Astrocyte (in vitro differentiated cells and primary cell): ENCODE data around the gene XXYLT1. TPM values are rescaled to one million over a fixed set of nuclear protein-coding genes. Genes with fewer than 3 reads are reported as not detected.

Experiments used
- DNase-seq: peaks from one replicate; pipeline ENCODE4 v3.0.0-alpha.2; 2010; ENCODE audit warnings: low read depth
- FAIRE-seq: peaks from 2 replicates; lab custom pipeline; 2011; peaks lifted over from hg19 to GRCh38; lab: Jason Lieb, UNC
- H2AFZ ChIP-seq: 2 replicates; pipeline ENCODE4 v1.6.0; 2012; ENCODE audit warnings: low read depth, low read length, inconsistent platforms
- H3K27ac ChIP-seq: 2 replicates; pipeline ENCODE4 v1.5.1; 2011; ENCODE audit warnings: low read depth, low read length, inconsistent platforms
- H3K27me3 ChIP-seq: 2 replicates; pipeline ENCODE4 v1.6.0; 2011; ENCODE audit warnings: low read length, inconsistent platforms; ENCODE audit not compliant: insufficient read depth
- H3K36me3 ChIP-seq: 2 replicates; pipeline ENCODE4 v1.5.1; 2011; ENCODE audit warnings: low read length, inconsistent platforms; ENCODE audit not compliant: insufficient read depth
- H3K4me1 ChIP-seq: 2 replicates; pipeline ENCODE4 v1.5.1; 2011; ENCODE audit warnings: low read length, inconsistent platforms; ENCODE audit not compliant: insufficient read depth
- H3K4me2 ChIP-seq: 2 replicates; pipeline ENCODE4 v1.6.0; 2012; ENCODE audit warnings: low read length, inconsistent platforms
- H3K4me3 ChIP-seq: 2 replicates; pipeline ENCODE4 v1.5.1; 2011; ENCODE audit warnings: low read depth, mild to moderate bottlenecking, low read length, inconsistent platforms; ENCODE audit not compliant: insufficient read depth
- H3K79me2 ChIP-seq: 2 replicates; pipeline ENCODE4 v1.6.0; 2012; ENCODE audit warnings: mild to moderate bottlenecking, low read length, inconsistent platforms; ENCODE audit not compliant: insufficient read depth
- H3K9ac ChIP-seq: 2 replicates; pipeline ENCODE4 v1.6.0; 2012; ENCODE audit warnings: mild to moderate bottlenecking, low read length, inconsistent platforms
- H3K9me3 ChIP-seq: 2 replicates; pipeline ENCODE4 v1.5.1; 2012; ENCODE audit warnings: low read depth, mild to moderate bottlenecking, low read length, inconsistent platforms; ENCODE audit not compliant: insufficient read depth
- H4K20me1 ChIP-seq: 2 replicates; pipeline ENCODE4 v1.6.0; 2012; ENCODE audit warnings: low read length, inconsistent platforms; ENCODE audit not compliant: insufficient read depth
- H3K27ac Mint-ChIP-seq: one replicate; pipeline ENCODE4 v1.8.0; 2021; ENCODE audit warnings: mild to moderate bottlenecking, mixed read lengths; ENCODE audit not compliant: unreplicated experiment
- H3K27me3 Mint-ChIP-seq: one replicate; pipeline ENCODE4 v1.8.0; 2021; ENCODE audit warnings: low read depth, mixed read lengths; ENCODE audit not compliant: unreplicated experiment
- H3K36me3 Mint-ChIP-seq: one replicate; pipeline ENCODE4 v1.8.0; 2021; ENCODE audit warnings: low read depth, mixed read lengths; ENCODE audit not compliant: unreplicated experiment
- H3K4me1 Mint-ChIP-seq: one replicate; pipeline ENCODE4 v1.8.0; 2021; ENCODE audit warnings: low read depth, mixed read lengths; ENCODE audit not compliant: unreplicated experiment
- H3K4me3 Mint-ChIP-seq: one replicate; pipeline ENCODE4 v1.8.0; 2021; ENCODE audit warnings: mild to moderate bottlenecking, moderate library complexity, mixed read lengths; ENCODE audit not compliant: unreplicated experiment
- H3K9me3 Mint-ChIP-seq: one replicate; pipeline ENCODE4 v1.8.0; 2021; ENCODE audit warnings: mild to moderate bottlenecking, mixed read lengths; ENCODE audit not compliant: unreplicated experiment
- EZH2 ChIP-seq: IDR thresholded peaks from 2 replicates; pipeline ENCODE4 v1.6.1; 2012; ENCODE audit warnings: mild to moderate bottlenecking, low read length, inconsistent platforms; ENCODE audit not compliant: insufficient read depth
- total RNA-seq: library from RNA; stranded (reverse); gene quantifications from 2 replicates; pipeline ENCODE4 v1.2.1, GENCODE V29; 2021
- TF ChIP-seq, protein P1 (sequence below): IDR thresholded peaks from 2 replicates; pipeline ENCODE4 v1.5.1; 2011; ENCODE audit warnings: low read depth, mild to moderate bottlenecking, inconsistent platforms, low read length, moderate library complexity; ENCODE audit not compliant: insufficient read depth

XXYLT1 gene
- total RNA-seq, 1 donor from 2014 or later: 26.2 TPM

DNA sequence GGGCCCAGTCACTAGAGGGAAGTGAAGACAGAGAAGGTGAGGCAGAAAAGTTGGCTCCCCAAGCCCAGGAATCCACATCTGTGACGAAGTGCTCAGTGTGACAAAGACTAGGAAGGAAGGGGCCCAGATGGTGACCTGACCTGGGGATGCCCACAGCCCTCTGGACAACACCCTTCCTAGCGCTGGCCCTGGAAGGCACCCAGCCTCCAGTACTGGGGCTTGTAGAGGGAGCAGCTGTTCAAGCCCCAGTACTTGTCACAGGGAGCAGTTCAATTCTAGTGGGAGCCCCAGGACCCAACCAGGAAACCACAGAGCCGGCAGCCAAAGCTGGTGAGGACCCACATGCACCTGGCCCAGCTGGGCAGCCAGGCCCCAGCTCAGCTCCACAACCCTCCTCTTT, 190.8 kb downstream of the XXYLT1 start:
- no peaks in the 10 kb centered on the region for H3K27me3 ChIP-seq
- no peak overlapping the region for H3K9ac ChIP-seq
- Mint-ChIP-seq H3K4me3 (no peak overlapping the region), H3K27ac (no peak overlapping the region), H3K9me3 (no peaks in the 10 kb centered on the region), H3K4me1 (peaks cover 18% of the 10 kb centered on the region), H3K36me3 (peaks cover 4% of the 10 kb centered on the region), H3K27me3 (peaks cover 7% of the 10 kb centered on the region)
- H3K79me2 ChIP-seq: no peaks in the 10 kb centered on the region
- no peak overlapping the region for H3K27ac ChIP-seq
- H3K36me3 ChIP-seq: no peaks in the 10 kb centered on the region
- no peak overlapping the region for H3K4me3 ChIP-seq
- H3K4me1 ChIP-seq: peaks cover 9% of the 10 kb centered on the region
- H3K9me3 ChIP-seq: no peaks in the 10 kb centered on the region
- H2AFZ ChIP-seq: no peak overlapping the region
- no peak for DNase-seq
- peaks cover 45% of the 10 kb centered on the region for H4K20me1 ChIP-seq
- H3K4me2 ChIP-seq: no peak overlapping the region
- no peak for FAIRE-seq
- TF ChIP-seq, protein P1, sequence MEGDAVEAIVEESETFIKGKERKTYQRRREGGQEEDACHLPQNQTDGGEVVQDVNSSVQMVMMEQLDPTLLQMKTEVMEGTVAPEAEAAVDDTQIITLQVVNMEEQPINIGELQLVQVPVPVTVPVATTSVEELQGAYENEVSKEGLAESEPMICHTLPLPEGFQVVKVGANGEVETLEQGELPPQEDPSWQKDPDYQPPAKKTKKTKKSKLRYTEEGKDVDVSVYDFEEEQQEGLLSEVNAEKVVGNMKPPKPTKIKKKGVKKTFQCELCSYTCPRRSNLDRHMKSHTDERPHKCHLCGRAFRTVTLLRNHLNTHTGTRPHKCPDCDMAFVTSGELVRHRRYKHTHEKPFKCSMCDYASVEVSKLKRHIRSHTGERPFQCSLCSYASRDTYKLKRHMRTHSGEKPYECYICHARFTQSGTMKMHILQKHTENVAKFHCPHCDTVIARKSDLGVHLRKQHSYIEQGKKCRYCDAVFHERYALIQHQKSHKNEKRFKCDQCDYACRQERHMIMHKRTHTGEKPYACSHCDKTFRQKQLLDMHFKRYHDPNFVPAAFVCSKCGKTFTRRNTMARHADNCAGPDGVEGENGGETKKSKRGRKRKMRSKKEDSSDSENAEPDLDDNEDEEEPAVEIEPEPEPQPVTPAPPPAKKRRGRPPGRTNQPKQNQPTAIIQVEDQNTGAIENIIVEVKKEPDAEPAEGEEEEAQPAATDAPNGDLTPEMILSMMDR: no peak

DNA sequence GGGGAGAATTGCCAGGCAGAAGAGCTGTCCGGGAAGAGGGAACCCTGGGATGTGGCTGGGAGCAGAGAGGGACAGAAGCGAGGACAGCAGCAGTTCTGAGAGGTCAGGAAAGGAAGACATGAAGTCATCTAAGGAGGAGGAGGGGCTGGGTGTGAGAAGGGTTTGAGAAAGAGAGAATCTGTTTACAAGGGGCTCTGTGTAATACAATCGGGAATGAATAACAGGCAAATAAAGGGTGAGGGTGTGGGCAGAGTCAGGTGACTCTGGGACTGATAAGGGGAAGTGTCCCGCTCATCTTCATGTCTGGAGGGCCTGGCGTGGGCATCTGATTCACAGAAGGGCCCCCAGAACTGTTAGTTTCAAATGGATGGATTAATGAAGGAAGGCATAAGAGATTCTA, 191.3 kb downstream of the XXYLT1 start:
- no peak for DNase-seq
- no peak overlapping the region for H3K27ac Mint-ChIP-seq

DNA sequence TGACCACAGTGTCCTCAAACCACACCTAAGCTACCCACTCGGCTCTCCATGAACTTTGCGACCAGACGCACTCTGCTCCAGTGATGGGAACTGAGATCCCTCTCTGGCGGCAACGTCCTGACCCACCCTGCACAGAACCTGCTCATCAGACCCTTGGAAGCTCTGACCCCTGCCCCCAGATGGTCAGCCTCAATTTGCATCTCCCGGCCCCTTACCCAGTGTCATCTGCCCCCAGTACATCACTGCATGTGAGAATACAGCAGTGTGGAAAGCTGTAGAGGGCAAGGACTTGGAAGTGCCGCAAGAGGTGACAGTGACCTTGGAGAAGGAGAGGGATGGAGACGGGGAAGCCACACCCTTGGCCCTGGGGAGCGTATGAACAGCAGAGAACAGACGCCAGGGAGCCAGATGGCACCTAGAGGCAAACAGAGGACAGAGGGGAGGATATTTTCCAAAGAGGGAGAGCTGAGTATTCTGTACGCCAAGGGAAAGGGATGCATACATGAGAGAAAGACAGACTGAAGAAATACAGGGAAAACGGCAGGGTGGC, 192.0 kb downstream of the XXYLT1 start:
- H3K9me3 ChIP-seq: no peaks in the 10 kb centered on the region
- H3K79me2 ChIP-seq: no peaks in the 10 kb centered on the region
- H3K27ac ChIP-seq: no peak overlapping the region
- peaks cover 18% of the 10 kb centered on the region for H3K4me1 Mint-ChIP-seq
- no peaks in the 10 kb centered on the region for H3K9me3 Mint-ChIP-seq
- no peak overlapping the region for H2AFZ ChIP-seq
- no peak overlapping the region for H3K9ac ChIP-seq
- peak overlapping the region; percentile 47 for H3K27ac Mint-ChIP-seq
- TF ChIP-seq, protein P1: no peak
- no peak for TF ChIP-seq EZH2
- H4K20me1 ChIP-seq: peaks cover 43% of the 10 kb centered on the region
- peak overlapping the region; percentile 18 for H3K4me3 Mint-ChIP-seq
- no peaks in the 10 kb centered on the region for H3K27me3 ChIP-seq
- no peak overlapping the region for H3K4me3 ChIP-seq
- DNase-seq (no peak), FAIRE-seq (no peak)
- H3K36me3 Mint-ChIP-seq: peaks cover 4% of the 10 kb centered on the region
- H3K4me1 ChIP-seq: peaks cover 9% of the 10 kb centered on the region
- no peaks in the 10 kb centered on the region for H3K36me3 ChIP-seq
- peaks cover 7% of the 10 kb centered on the region for H3K27me3 Mint-ChIP-seq
- H3K4me2 ChIP-seq: no peak overlapping the region

More for the DNA sequence above, 191.3 kb downstream of the XXYLT1 start:
- Histone ChIP-seq H3K4me2 (no peak overlapping the region), H3K4me1 (peaks cover 9% of the 10 kb centered on the region), H3K36me3 (no peaks in the 10 kb centered on the region), H3K9me3 (no peaks in the 10 kb centered on the region), H2AFZ (no peak overlapping the region), H3K9ac (no peak overlapping the region), H3K27ac (no peak overlapping the region), H4K20me1 (peaks cover 45% of the 10 kb centered on the region), H3K4me3 (no peak overlapping the region), H3K27me3 (no peaks in the 10 kb centered on the region), H3K79me2 (no peaks in the 10 kb centered on the region)
- H3K9me3 Mint-ChIP-seq: no peaks in the 10 kb centered on the region
- no peak for FAIRE-seq
- H3K36me3 Mint-ChIP-seq: peaks cover 4% of the 10 kb centered on the region
- H3K4me3 Mint-ChIP-seq: peak overlapping the region; percentile 18
- peaks cover 18% of the 10 kb centered on the region for H3K4me1 Mint-ChIP-seq
- peaks cover 7% of the 10 kb centered on the region for H3K27me3 Mint-ChIP-seq
- TF ChIP-seq EZH2: no peak
- TF ChIP-seq, protein P1: no peak
